ENCODE data around the gene PELO. TPM values are rescaled to one million over a fixed set of nuclear protein-coding genes. Genes with fewer than 3 reads are reported as not detected.
"Not testable (repeated sequence)": the region's sequence is repeated elsewhere in the genome, so short reads cannot be mapped to it uniquely, and the experiment has no call there.

Gene PELO
- total RNA-seq, 8 experiments from 2014 or later = 8.5 to 42.3 (median 15.8) TPM

DNA sequence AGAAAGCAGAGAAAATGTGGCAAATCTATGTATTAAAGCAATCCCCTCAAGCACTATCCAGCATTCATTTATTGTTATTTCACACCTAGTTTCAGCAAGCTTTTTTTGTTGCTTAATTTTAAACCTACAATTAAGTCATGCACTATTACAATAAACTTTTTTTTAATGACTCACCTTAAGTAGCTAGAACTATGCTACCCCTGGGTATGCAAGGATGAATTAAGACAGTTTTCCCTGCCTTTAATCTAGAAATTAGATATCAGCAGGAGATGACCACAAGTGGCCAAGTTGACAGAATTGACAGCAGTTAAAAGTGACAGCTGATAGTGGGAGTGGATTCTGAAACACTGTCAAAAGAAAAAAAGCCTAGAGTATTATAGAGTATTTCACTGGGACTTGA lies 20.0 kb downstream of the PELO start:
- no peak for ATAC-seq (replicated peaks in 6 of 8)
- Histone ChIP-seq H3K27ac (no peak overlapping the region), H3K4me1 (replicated peaks in 1 of 2) (peaks cover 4 to 15% of the 10 kb centered on the region in 2 donors), H3K4me3 (no peak overlapping the region)
- in situ Hi-C loops (cut with MboI; ENCODE audit: low pct_unique_long_range_greater_than_20kb in 2 of 9, low sequenced_read_pairs in 9 of 9, unreplicated experiment in 9 of 9) = no loop called here

DNA sequence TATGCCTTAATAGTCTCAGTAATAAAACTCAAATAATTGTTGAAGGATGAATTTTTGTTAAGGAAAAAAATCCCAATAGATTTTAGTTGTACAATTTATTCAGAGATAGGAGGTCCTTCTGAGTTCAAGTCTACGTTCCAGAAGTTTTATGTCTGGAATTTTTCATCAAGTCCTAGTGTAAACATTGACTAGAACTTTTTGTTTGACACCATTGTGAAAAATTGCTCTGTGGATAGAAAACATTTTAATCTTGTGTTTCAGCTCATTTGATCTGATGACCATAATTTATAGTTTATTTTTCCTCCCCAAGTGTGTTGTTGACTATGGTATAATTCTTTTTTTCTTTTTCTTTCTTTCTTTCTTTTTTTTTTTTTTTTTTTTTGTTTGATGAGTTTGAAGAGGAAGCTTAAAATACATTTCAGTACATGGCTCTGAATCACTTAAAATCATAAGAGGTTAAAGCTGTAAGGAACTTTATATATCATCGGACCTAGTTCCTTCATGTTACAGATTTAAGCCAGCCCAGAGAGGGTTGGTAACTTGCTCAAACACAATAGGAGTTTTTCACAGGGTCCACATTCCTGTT lies 20.7 kb downstream of the PELO start:
- Histone ChIP-seq H3K27ac (no peak overlapping the region), H3K4me3 (no peak overlapping the region), H3K4me1 (replicated peaks in 1 of 2) (peaks cover 3 to 8% of the 10 kb centered on the region in 2 donors)
- in situ Hi-C loops (cut with MboI; ENCODE audit: low pct_unique_long_range_greater_than_20kb in 2 of 9, low sequenced_read_pairs in 9 of 9, unreplicated experiment in 9 of 9) = no loop called here
- ATAC-seq (replicated peaks in 6 of 8) = no peak
- 74 to 100% (median 92%) methylated on average over 1 to 2 of the region's 2 CpGs; no CpG with 5 or more reads in 2 of the 10 experiments for WGBS, 10 experiments

DNA sequence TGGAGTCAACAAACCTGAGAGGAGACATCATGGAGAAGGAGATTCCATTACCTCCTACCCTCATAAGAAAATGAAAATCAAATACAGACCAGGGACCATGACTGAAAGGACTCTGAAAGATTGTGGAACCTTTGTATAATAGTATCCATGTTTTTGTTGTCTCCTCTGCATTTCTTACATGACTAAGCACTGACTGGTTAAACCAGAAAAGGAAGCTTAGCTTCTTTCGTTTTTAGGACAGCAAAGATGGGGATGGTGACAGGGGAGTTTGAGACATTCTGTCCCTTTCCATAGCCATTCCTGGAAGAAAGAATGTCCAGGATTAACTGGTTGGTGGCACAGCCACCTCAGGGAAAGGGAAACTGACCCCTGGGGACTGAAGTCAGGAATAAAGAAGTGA lies 22.2 kb downstream of the PELO start:
- Histone ChIP-seq H3K27ac (no peak overlapping the region), H3K4me1 (replicated peaks in 1 of 2) (no peaks in the 10 kb centered on the region), H3K4me3 (no peak overlapping the region)
- WGBS, 10 experiments = 17 to 92% (median 76%) methylated on average over 1 of the region's 1 CpG; no CpG with 5 or more reads in 4 of the 10 experiments
- peak in 2 of 8 experiments; percentile 35 to 40 for ATAC-seq (replicated peaks in 6 of 8)
- in situ Hi-C loops (cut with MboI; ENCODE audit: low pct_unique_long_range_greater_than_20kb in 2 of 9, low sequenced_read_pairs in 9 of 9, unreplicated experiment in 9 of 9) = no loop called here

DNA sequence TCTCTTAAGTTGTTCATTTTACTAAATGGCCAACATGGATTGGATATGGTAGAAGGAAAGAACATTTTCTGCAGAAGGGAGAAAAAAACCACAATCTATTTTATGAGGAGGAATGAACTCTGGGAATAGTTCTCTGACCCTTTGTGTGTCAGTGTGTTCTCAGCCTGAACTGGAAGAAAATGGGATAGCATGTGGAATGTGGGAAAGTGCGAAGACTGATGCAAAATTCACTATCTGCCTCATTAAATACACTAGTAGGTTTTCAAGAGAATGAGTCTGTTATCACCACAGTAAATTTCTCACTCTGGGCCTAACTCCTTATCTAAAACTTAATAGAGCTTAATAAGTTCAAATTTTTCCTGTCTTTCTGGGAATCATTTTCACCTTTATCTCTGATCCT lies 22.7 kb downstream of the PELO start:
- 17 to 100% (median 78%) methylated on average over 1 of the region's 1 CpG; no CpG with 5 or more reads in 5 of the 10 experiments for WGBS, 10 experiments
- no peak overlapping the region for H3K27ac ChIP-seq
- no peak for ATAC-seq (replicated peaks in 6 of 8)

DNA sequence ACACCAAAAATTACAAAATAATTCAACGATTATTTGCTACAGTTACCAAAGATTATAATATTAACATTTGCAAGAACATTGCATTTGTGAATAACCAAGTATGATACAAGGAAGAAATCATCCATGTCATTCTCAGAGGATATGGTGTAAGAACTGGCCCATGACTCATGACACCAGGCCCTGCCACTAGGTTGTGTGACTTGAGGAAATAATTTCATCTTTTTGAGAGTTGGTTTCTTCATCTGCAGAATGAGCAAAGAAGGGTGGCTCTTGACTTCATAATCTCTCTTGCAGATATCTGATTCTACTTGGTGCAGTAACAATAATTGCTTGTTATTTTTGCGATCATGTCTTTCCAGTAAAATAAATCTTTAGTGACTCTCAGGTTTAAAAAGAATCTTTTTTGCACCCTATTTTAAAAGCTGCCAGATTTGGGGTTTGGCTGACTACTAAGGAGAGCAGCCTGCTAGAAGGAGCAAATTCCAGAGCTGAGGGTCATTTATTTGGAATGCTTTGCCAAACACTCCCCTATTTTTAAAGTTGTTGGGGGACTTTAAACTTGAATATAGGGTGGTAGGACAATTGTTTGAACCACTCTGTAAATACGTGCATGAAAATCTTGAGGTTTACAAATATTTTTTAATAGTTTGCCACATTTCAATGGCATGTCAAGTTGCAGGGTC lies 23.5 kb downstream of the PELO start:
- H3K4me1 ChIP-seq (replicated peaks in 1 of 2) = no peaks in the 10 kb centered on the region
- H3K4me3 ChIP-seq = no peak overlapping the region
- 10 to 100% (median 74%) methylated on average over 1 to 3 of the region's 3 CpGs for WGBS, 10 experiments
- in situ Hi-C loops (cut with MboI; ENCODE audit: low pct_unique_long_range_greater_than_20kb in 2 of 9, low sequenced_read_pairs in 9 of 9, unreplicated experiment in 9 of 9) = no loop called here
- peak in 3 of 8 experiments; percentile 30 to 78 (median 57) for ATAC-seq (replicated peaks in 6 of 8)
- H3K27ac ChIP-seq = no peak overlapping the region

More for the DNA sequence above, 22.7 kb downstream of the PELO start:
- no peaks in the 10 kb centered on the region for H3K4me1 ChIP-seq (replicated peaks in 1 of 2)
- H3K4me3 ChIP-seq = no peak overlapping the region
- in situ Hi-C loops (cut with MboI; ENCODE audit: low pct_unique_long_range_greater_than_20kb in 2 of 9, low sequenced_read_pairs in 9 of 9, unreplicated experiment in 9 of 9) = no loop called here

DNA sequence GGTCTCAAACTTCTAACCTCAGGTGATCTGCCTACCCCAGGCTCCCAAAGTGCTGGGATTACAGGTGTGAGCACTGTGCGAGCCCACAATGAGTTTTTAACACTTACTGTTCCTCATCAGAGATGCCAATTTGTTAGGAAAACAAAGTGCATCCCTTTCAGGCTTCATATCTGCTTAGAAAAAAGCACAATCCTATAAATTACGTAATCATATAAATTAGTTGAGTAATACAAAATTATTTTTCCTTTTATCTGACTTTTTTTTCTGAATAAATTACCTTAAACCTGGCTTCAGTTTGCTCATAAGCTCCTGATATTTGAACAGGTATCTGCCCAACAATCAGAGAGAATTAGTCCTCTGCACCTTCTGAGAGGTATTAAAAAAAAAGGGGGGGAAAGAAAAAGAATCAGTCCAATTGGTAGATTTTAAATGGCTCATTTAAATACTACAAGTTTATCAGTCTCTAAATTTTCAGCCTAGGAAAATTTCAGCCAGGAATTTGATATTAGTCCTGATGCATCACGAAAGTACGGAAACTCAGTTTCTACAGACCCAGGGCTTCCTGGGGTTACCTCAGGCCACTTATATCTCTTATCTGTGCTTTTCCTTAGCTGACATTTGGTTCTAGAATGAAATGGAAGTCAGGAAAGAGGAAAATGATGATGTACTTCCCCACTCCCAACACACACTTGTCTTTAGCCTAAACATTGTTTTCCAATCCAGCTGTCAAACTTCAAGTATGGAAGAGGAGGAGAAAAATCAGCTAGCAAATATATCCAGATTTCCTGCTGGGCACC lies 26.8 kb downstream of the PELO start:
- Histone ChIP-seq H3K4me3 (no peak overlapping the region), H3K4me1 (replicated peaks in 1 of 2) (no peaks in the 10 kb centered on the region), H3K27ac (no peak overlapping the region)
- no peak for ATAC-seq (replicated peaks in 6 of 8)
- WGBS, 10 experiments = 67 to 100% (median 88%) methylated on average over 1 to 4 of the region's 4 CpGs
- in situ Hi-C loops (cut with MboI; ENCODE audit: low pct_unique_long_range_greater_than_20kb in 2 of 9, low sequenced_read_pairs in 9 of 9, unreplicated experiment in 9 of 9) = no loop called here

DNA sequence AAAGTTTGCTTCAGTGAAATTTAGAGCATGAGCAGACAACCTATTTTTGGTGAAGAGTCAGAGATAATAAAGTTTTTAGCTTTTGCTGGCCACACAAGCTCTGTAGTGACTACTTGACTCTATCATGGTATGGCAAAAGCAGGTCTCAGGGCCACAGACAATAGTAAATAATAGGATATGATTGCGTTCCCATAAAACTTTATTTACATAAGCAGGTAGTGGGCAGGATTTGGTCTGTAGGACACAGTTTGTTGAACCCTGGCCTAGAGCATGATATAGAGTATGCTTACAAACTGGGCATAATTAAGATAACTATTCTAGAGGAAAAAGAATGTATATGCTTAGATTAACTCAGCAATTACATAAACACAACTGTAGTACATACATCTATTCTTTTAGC lies 30.1 kb downstream of the PELO start:
- Histone ChIP-seq H3K27ac (no peak overlapping the region), H3K4me3 (no peak overlapping the region), H3K4me1 (replicated peaks in 1 of 2) (no peaks in the 10 kb centered on the region)
- in situ Hi-C loops (cut with MboI; ENCODE audit: low pct_unique_long_range_greater_than_20kb in 2 of 9, low sequenced_read_pairs in 9 of 9, unreplicated experiment in 9 of 9) = no loop called here
- no peak for ATAC-seq (replicated peaks in 6 of 8)
- 86 to 100% (median 100%) methylated on average over 1 of the region's 1 CpG; no CpG with 5 or more reads in 5 of the 10 experiments for WGBS, 10 experiments

DNA sequence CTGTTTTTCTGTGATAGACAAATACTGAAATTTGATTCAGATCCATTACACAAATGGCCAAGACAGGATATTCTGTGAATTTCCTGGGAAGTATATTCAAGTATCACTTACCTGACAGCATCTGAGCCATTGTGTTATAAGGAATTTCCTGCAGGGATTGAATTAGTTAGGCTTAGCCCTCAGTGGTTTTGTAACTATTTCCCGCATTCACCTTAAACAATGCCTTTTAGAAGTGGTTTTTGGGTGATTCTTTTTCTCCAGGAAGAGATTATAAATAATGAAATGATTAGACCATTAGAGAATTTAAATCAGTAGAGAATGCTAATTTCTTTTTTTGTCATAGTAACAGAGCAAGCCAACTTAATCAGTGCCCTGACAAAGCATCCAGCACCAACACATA lies 30.6 kb downstream of the PELO start:
- Histone ChIP-seq H3K27ac (no peak overlapping the region), H3K4me1 (replicated peaks in 1 of 2) (no peaks in the 10 kb centered on the region), H3K4me3 (no peak overlapping the region)
- in situ Hi-C loops (cut with MboI; ENCODE audit: low pct_unique_long_range_greater_than_20kb in 2 of 9, low sequenced_read_pairs in 9 of 9, unreplicated experiment in 9 of 9) = no loop called here
- no peak for ATAC-seq (replicated peaks in 6 of 8)
- 86 to 100% (median 100%) methylated on average over 1 of the region's 1 CpG; no CpG with 5 or more reads in 2 of the 10 experiments for WGBS, 10 experiments

DNA sequence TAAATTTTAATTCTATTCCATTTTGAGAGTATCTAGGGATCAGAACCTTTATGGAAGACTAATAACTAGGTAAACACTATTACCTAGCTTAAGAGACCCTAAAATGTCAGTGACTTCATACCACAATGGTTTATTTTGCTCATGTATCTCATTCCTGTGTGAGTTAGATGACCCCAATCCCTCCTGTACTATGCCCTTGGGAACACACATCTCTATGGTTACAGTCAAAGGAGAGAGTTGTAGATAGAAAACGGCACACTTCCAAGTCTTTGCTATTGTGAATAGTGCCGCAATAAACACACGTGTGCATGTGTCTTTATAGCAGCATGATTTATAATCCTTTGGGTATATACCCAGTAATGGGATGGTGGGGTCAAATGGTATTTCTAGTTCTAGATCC lies 31.1 kb downstream of the PELO start:
- H3K4me1 ChIP-seq (replicated peaks in 1 of 2); H3K4me3 ChIP-seq; in situ Hi-C loops (cut with MboI; ENCODE audit: low pct_unique_long_range_greater_than_20kb in 2 of 9, low sequenced_read_pairs in 9 of 9, unreplicated experiment in 9 of 9); H3K27ac ChIP-seq; ATAC-seq (replicated peaks in 6 of 8): not testable (repeated sequence)
- WGBS, 10 experiments = 100% methylated on average over 1 of the region's 3 CpGs; no CpG with 5 or more reads in 9 of the 10 experiments

DNA sequence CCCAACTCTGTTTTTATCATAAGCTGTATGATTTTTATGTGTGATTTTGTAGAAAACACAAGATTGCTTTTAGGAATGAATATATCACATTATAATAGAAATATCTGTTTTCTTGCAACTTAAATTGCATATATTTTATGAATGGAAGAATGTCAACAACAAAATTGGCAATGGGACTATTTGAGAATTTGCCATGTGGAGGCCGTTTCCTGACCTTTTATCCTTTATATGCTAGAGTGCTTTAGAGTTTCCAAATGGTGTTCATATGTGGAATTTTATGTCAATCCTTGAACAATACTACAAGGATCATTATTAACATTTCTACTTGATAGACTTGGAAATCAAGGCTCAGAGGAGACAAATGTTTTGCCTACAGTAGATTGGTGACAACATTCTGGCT lies 34.2 kb downstream of the PELO start:
- no peak overlapping the region for H3K27ac ChIP-seq
- H3K4me1 ChIP-seq (replicated peaks in 1 of 2) = no peaks in the 10 kb centered on the region
- no peak for ATAC-seq (replicated peaks in 6 of 8)
- in situ Hi-C loops (cut with MboI; ENCODE audit: low pct_unique_long_range_greater_than_20kb in 2 of 9, low sequenced_read_pairs in 9 of 9, unreplicated experiment in 9 of 9) = no loop called here
- no peak overlapping the region for H3K4me3 ChIP-seq
- whole genome bisulfite sequencing, 10 experiments = 33 to 100% (median 91%) methylated on average over 1 of the region's 1 CpG; no CpG with 5 or more reads in 1 of the 10 experiments

DNA sequence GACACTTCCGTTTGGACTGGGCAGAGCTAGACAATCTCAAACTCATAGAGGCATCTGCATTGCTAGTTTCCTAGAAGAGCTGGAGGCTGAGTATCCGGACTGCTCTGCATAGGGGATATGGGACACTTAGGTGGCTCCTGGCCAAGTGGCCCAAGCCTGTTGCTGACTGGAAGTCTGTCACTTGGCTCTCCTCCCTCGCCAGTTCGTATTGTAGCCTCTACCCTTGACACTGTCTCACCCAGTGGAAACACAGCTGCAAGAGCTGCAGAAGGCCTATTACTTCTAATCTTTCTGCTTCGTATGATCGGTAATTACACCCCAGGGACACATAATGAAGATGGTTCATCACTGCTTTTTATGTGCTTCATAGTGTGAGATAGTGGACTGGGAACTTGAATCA lies 34.7 kb downstream of the PELO start:
- 13 to 100% (median 67%) methylated on average over 1 to 6 of the region's 6 CpGs; no CpG with 5 or more reads in 3 of the 10 experiments for WGBS, 10 experiments
- Histone ChIP-seq H3K4me3 (no peak overlapping the region), H3K27ac (no peak overlapping the region), H3K4me1 (replicated peaks in 1 of 2) (no peaks in the 10 kb centered on the region)
- in situ Hi-C loops (cut with MboI; ENCODE audit: low pct_unique_long_range_greater_than_20kb in 2 of 9, low sequenced_read_pairs in 9 of 9, unreplicated experiment in 9 of 9) = no loop called here
- ATAC-seq (replicated peaks in 6 of 8) = peak in 6 of 8 experiments; percentile 12 to 95 (median 57)

DNA sequence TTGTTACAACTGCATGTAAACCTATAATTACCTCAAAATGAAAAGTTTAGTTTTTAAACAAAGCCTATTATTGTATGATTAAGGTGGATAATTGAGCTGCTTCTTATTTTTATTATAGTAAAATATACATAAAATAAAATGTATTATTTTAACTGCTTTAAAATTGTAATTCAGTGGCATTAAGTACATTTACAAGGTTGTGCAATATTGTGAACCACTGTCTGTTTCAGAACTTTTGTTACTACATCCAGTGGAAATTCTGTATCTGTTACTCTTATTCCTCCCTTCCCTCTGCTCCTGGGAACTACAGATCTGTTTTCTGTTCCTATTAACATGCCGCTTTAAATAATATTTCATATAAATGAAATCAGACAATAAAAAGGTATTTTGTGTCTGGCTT lies 37.1 kb downstream of the PELO start:
- Histone ChIP-seq H3K27ac (no peak overlapping the region), H3K4me3 (no peak overlapping the region), H3K4me1 (replicated peaks in 1 of 2) (no peaks in the 10 kb centered on the region)
- WGBS, 10 experiments = 100% methylated on average over 1 of the region's 1 CpG; no CpG with 5 or more reads in 1 of the 10 experiments
- no peak for ATAC-seq (replicated peaks in 6 of 8)
- in situ Hi-C loops (cut with MboI; ENCODE audit: low pct_unique_long_range_greater_than_20kb in 2 of 9, low sequenced_read_pairs in 9 of 9, unreplicated experiment in 9 of 9) = no loop called here

DNA sequence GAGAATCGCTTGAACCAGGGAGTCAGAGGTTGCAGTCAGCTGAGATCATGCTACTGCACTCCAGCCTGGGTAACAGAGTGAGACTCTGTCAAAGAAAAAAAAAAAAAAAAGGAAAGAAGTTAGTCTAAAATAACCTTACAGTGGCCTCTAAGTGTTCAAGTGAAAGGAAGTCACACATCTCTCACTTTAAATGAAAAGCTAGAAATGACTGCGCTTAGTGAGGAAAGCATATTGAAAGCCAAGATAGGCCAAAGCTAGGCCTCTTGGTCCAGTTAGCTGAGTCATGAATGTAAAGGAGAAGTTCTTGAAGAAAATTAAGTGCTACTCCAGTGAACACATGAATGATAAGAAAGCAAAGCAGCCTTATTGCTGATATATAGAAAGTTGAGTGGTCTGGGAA lies 38.1 kb downstream of the PELO start:
- Histone ChIP-seq H3K4me3 (no peak overlapping the region), H3K4me1 (replicated peaks in 1 of 2) (no peaks in the 10 kb centered on the region), H3K27ac (no peak overlapping the region)
- in situ Hi-C loops (cut with MboI; ENCODE audit: low pct_unique_long_range_greater_than_20kb in 2 of 9, low sequenced_read_pairs in 9 of 9, unreplicated experiment in 9 of 9) = no loop called here
- no peak for ATAC-seq (replicated peaks in 6 of 8)
- WGBS, 10 experiments = 94 to 100% (median 100%) methylated on average over 1 to 2 of the region's 2 CpGs; no CpG with 5 or more reads in 3 of the 10 experiments
